Fibroblast of skin of right biceps (primary cell): Measurements from ENCODE around the gene SLIT1.

Experiments used
- DNase-seq: peaks from one replicate; pipeline ENCODE4 v3.0.0-alpha.2; 2013

SLIT1 gene

DNA sequence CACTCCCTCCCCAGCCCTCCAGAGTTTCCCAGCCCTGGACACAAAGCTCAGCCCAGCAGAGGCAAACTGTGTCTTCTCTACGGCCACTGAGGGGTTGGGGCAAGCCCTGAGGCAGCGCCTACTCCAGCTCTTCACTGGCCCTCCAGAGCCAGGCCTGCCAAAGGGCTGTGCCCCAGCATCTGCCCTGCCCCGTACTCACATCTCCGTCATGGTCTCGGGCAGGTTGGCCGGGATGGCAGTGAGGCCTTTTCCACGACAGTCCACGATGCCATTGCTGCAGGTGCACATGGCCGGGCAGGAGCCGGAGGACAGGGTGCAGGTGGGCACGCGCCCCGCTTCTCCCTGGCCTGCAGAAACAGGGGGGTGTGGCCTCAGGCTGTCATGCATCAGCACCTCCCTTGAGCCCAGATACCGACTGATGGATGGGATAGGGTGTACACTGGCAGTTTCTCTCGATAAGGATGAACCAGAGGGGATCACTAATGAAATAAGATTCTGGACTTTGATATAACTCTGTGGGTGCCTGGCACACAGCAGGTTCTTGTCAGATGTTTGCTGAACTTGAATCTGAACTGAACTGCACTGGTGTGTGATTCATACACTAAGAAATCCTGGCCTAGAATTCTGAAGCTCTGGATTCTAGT is 125.2 kb downstream of the SLIT1 start:
- no peak for DNase-seq

DNA sequence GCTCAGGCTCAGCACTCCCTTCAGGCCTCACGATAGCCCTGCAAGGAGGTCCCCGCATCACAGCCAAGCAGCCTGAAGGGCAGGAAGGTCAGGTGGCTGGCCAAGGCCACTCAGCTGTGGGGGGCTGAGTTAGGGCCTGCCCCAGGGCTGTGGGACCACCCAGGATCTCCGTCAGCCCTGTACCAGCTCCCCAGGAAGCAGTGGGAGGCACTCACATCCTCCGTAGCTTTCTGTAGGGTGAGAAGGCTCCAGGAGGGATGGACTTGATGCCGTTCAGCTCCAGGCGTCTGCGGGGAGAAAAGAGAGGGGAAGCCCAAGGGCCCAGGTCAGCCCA is 125.9 kb downstream of the SLIT1 start:
- no peak for DNase-seq

GRCh38 chr10:97059006-97059871 is 126.5 kb downstream of the SLIT1 start:
- DNase-seq: no peak

DNA sequence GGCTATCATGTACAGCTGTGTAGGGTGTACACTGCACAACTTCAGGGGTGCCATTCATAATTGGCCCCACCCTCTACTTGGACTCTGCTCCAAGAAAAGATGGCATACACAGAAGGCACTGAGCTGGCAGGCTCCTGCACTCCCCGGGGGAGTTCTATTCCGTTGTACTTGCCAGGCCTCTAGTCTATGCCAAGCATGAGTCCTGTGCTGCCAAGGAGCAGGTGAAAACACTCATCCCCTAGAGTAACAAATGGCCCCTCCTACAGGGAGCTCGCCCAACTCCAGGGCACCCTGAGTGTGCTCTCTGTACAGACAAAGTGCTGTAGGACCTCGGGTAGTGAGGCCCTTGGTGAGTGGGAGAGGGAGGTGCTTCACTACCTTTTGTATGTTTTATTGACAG is 127.2 kb downstream of the SLIT1 start:
- DNase-seq: no peak

- DNase-seq: no peak
Measured at GRCh38 chr10:97057491-97058235, 128.1 kb downstream of the SLIT1 start.

DNA sequence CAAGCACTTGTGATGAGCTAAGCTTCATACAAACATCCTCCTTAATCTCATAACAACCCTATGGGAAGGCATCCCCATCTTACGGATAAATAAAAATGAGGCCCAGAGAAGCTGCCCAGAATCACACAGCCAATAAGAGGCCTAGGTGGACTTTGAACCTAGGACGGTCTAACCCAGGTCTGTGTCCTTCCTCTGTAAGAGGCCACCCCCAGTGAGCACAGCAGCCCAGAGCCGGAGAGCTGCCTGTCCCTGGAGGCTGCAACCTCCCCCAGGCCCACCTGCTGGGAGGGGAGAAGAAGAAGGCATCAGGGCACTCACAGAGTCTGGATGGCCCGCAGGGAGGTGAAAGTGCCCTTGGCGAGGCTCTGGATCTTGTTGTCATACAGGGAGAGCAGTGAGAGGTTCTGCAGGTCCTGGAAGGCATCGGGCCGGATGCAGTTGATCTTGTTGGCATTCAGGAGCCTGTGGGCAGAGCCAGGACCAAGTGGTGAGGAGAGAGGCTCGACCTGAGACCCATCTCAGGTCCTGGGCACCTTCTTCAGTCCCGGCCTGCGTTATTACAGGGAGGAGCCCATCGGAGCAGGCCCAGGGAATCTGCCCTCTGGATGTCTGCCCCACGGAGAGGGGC is 129.6 kb downstream of the SLIT1 start:
- no peak for DNase-seq

DNA sequence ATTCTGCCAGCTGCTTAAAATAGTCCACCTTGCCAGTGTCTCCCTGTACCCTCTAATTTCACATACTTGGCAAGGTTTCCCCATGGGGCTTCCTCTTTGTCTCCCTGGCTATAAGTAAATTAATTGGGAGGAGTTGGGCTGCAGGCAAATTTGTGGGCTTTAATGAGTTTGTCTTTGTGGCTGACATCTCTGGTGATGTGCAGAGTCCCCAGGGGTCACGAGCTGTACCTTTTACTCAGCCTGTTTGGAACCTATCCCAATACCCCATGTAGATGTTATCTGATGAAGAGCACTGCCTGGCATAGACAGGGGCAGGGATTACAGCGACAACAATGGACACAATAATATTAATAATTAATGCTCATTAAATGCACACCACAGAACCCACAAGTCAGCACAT is 132.5 kb downstream of the SLIT1 start:
- DNase-seq: no peak

DNA sequence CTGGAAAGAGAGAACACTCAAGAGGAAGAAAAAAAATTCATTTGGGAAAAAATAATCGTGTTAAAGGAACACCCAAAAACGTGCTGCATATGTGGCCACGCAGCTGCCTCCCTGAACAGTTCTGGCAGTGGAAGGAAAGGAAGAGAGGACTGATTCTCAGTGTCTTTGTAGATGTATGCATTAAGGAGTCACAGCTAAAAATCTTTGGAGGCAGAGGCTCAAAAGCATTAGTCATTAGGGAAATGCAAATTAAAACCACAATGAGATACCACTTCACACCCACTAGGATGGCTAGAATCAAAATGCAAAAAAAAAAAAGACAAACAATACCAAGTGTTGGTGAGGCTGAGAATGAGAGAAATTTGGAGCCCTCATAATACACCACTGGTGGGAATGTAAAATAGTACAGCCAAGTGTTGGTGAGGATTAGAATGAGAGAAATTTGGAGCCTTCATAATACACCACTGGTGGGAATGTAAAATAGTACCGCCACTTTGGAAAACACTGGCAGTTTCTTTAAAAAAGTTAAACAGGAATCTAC is 134.7 kb downstream of the SLIT1 start:
- DNase-seq: no peak

GRCh38 chr10:97050205-97050745 is 135.5 kb downstream of the SLIT1 start:
- DNase-seq: no peak

- no peak for DNase-seq
Measured at GRCh38 chr10:97049670-97050069, 136.1 kb downstream of the SLIT1 start.

DNA sequence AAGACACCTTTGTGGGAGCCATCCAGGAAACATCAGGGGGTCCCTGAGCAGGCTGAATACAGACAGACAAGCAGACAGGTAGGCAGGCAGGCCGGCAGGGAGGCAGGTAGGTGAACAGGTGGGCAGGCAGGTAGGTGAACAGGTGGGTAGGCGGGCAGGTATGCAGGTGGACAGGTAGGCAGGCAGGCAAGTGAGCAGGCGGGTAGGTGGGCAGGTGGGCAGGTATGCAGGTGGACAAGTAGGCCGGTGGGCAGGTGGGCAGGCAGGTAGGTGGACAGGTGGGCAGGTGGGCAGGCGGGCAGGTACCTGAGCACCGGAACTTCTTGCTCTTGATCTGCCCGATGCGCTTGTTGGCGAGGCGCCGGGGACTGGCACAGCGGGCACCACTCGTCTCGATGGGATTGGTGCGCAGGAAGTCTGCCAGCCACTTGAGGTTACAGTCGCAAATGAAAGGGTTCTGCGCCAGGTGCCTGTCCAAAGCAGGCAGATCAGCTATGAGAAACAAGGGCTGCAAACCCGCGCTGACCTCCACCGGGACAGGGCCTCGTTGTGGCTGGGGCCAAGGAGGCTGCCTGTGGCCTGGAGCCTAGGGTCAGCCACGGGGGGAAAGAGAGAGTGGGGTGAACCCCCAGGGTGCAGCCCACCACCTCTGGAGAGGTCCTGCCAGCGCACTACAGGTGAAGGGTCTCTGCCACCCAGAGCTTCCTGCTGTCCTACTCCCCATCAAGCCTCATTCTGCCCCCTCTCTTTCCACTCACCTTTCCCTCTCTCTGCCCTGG is 136.9 kb downstream of the SLIT1 start:
- no peak for DNase-seq

DNA sequence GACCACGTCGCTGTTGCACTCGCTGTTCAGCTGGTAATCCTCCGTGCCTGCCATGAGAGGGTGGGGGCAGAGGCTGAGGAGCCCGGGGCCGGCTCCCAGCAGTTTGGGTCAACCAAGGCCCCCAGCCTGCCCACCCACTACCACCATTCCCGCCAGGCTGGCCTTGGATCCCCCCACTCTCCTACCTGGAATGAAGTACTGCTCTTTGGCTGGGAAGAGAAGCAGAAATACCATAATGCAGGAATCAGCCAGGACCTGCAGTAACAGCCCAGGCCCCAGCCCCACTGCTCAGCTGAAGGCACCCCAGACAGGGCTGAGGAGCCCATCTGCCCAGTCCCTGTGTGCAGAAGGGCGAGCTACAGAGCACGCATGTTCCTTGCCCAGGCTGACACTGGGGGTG is 138.0 kb downstream of the SLIT1 start:
- no peak for DNase-seq

GRCh38 chr10:97047083-97047736 is 138.5 kb downstream of the SLIT1 start:
- no peak for DNase-seq

DNA sequence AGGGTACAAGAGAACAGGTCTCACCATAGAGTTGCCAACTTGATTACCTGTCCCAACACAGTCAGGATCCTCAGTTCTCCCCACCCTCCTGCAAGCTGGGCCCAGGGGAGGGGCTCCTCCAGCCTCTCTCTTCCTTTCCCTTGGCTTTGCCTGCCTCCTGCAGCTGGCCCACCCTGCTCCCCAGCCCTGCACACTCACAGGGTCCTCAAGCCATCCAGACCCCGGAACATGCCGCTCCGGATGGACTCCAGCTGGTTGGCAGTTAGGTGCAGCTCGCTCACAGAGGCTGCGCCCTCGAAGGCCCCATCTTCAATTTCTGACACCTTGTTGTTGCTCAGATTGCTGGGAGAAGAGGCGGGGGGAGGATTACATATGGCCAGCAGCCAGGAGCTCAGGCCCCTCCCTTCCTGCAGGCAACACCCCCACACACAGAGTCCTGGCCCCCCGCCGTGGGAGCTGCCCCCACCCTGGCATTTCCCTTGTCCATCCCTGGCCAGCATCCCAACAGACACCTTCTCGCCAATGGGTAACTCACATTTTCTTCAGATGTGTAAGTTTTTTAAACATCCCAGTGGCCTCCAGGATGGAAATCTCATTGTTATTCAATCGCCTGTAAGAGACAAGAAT is 139.2 kb downstream of the SLIT1 start:
- no peak for DNase-seq

- DNase-seq: no peak
Measured at GRCh38 chr10:97043563-97043855, 142.2 kb downstream of the SLIT1 start.

DNA sequence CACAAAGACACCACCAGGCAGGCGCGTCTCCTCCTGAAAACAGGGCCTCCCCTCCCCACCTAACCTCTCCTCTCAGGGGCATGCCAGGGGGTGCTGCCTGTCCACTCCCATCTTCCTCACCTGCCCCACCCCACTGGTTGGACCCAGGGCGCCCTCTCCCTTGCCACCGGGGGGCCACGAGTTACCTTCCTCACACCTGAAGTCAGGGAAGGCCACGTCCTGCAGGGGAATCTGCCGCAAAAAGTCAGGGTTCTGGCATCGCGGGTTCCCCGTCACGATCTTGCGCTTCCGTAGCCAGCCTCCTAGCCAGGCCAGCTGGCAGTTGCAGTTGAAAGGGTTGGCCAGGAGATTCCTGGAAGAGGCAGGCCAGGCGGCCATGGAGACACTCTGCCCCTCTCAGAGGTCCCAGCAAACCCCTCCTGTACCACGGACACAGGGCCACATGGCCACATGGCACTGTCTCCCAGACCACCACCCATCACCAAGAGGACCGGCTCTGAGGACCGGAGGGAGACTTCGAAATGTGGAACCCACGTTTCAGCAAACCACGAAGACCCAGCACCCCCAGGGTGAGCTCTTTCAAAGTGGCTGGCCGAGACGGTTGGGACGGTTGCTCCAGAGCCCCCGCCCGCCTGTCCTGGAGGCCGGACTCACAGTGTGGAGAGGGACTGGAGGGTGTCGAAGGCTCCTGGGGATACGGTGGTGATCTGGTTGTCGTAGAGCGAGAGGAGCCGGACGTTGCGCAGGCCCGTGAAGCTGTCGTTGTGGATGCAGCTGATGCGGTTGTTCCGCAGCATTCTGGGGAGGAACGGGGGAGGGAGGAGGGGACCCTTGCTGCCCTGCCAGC is 142.8 kb downstream of the SLIT1 start:
- DNase-seq: no peak

- DNase-seq: no peak
Measured at GRCh38 chr10:97042081-97042480, 143.7 kb downstream of the SLIT1 start.

DNA sequence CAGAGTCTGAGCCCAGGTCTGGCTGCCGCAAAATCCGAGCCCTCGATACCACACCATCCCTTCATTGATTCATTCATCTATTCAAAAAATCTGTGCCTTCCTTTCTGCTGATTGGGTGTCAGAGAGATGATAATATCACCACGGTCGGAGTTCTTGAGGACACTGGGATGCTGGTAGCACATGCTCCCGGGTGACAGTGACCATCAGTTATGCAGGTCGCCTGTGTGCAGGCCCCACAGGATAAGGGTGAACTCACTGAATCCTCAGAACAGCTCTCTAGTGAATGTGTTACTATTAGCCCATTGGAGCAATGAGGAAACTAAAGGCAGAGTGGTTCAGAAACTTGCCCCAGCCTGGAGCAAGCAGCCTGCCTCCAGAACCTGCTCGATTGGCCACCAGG is 145.1 kb downstream of the SLIT1 start:
- DNase-seq: no peak

DNA sequence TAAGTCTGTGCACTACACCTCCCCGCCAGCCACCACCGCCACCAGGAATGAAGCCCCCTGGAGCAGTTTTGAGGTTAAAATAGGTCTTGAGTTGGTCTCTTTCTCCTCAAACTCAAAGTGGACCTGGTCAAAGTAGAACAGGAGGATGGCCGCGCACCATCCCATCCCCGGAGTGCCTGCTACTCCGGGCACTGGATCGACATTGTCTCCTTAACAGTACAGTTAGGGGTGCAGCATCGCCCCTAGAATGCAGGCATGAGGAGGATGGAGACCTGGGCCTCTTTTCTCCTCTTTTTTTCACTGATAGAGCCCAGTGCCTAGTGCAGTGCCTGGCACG is 145.5 kb downstream of the SLIT1 start:
- DNase-seq: no peak

DNA sequence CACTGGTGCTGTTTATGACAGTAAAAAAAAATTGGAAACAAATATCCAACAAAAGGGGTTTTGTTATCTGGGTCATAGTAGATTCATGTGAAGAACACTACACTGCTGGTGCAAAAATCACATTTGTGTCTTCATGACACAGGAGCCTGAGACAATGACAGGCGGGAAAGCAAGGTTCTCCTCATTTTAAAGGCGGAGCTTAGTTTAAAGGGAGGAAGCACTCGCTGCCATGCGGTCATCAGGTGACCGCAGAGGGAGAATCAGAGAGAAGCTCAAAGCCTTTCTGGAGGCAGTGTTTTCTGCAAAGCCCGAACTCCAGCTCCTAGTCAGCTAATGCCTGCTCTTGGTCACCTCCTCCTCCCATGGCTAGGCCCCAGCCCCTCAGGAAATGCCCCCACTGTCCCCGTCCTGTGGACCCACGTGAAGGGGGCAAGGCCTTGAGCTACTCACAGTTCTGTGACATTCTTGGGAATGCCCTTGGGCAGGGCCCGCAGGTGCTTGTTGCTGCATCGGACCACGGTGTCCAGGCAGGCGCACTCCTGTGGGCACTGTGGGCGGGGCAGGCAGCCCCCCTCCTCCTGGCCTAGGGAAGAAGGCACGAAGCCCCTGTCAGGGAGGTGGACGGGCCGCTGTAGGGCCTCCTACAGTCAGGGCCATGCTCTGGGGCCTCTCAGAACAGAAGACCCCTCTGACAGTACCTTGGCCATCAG is 146.1 kb downstream of the SLIT1 start:
- DNase-seq: no peak
